NK-92 (cell line): ENCODE results near the gene CHRNE.
"Not testable (repeated sequence)": the region's sequence is repeated elsewhere in the genome, so short reads cannot be mapped to it uniquely, and the experiment has no call there.

Experiments used
- DNase-seq: peaks from one replicate; lab custom pipeline; 2025; ENCODE audit not compliant: unreplicated experiment; lab: John Stamatoyannopoulos, UW

CHRNE gene

GRCh38 chr17:4857347-4857746 lies 45.6 kb downstream of the CHRNE start:
- DNase-seq = not testable (repeated sequence)

- no peak for DNase-seq
Observed at GRCh38 chr17:4856937-4857314, 46.0 kb downstream of the CHRNE start.

DNA sequence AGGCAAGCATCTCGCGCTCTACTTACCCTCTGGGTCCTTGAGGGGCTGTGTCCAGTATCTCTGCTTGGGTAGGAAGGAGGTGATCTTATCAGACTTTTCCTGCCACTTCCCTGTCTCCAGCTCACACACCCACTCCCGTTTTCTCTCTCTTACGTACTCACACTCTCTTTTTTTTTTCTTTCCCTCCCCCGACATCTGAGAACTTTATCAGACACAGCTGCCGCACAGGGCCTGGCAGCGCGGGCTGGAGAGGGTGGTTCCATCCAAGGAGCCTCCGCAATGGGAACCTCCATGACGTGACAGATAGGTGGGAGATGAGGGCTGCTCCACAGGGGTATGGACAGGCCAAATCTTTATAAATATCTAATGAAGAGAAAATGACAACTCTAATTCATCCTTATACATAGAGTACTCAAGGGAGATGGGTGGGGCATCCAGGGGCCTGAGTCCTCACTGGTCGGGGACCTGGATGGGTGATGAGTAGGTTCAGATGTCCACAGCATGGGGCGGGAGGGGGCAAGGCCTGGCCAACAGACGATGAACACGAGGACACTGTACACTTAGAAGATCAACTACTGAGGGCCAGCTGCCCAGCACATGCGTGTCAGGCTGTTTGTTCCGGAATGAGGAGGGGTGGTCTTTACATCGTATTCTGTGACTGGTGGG lies 46.5 kb downstream of the CHRNE start:
- DNase-seq = no peak

DNA sequence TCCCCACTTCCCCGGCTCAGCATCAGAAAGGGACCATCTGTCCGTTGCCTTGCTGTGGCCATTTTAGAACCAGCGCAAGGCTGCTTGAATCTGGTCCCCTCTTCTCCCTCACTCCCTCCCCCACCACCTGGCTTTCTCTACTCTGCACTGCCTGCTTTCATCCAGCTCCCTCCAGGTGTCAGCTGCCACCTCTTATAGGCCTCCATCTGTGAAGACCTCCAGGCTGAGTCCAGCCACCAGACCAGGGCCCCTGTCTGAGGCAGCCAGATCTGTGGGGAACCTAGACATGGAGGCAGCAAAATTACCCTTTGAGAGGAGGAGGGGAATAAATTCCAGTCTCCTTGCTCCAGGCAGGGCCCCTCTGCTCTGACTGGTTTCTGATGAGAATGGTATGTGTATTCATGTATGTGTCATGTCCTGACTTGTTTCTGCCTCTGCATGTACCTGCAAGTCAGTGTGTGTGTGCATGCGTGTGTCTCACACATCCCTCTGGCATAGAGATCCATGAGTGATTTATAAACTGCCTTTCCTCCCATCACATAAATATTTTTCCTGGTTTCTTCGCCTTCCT lies 48.7 kb downstream of the CHRNE start:
- no peak for DNase-seq

- no peak for DNase-seq
Observed at GRCh38 chr17:4853208-4853671, 49.7 kb downstream of the CHRNE start.

- no peak for DNase-seq
Observed at GRCh38 chr17:4852567-4853207, 50.2 kb downstream of the CHRNE start.

- no peak for DNase-seq
Observed at GRCh38 chr17:4851084-4851483, 51.8 kb downstream of the CHRNE start.

- DNase-seq = no peak
Observed at GRCh38 chr17:4850246-4850645, 52.7 kb downstream of the CHRNE start.

DNA sequence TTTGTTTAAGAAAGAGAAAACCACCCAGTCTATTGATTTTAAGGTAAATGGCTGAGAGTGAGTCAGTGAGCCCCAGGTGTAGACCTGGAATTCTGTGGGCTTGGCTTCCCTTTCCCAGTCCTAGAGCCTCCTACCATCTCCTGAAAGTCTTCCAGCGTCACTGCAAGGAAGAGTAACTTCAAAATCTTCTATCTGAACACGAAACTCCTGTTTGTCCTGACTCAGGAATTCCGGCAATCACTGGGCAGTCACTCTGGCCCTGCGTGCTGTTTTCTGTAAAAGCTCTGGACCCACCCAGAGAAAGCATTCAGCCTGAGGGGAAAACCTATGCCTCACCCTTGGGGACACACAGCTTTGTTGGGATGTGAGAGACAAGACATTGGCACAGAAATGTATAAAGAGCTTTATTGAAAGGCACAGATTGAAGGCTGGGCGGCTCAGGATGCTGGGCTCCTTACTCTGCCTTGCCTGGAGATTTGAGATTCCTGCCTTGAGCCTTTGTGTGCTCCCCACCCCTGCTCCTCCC lies 53.8 kb downstream of the CHRNE start:
- no peak for DNase-seq
